Measurements from ENCODE around the gene CCNI.

GRCh38 chr4:77092975-77093374, 17.2 kb upstream of the CCNI start:
- TF ChIP-seq GABPB1 (CRISPR knock-in tag; IDR thresholded peaks at IDR 0.05) (no peak), MAX (CRISPR knock-in tag; IDR thresholded peaks at IDR 0.05) (no peak), ZBTB21 (CRISPR knock-in tag; IDR thresholded peaks at IDR 0.05; ENCODE audit: borderline replicate concordance) (no peak), NR2C2 (CRISPR knock-in tag; IDR thresholded peaks at IDR 0.05) (no peak), IRF2 (CRISPR knock-in tag; IDR thresholded peaks at IDR 0.05; ENCODE audit: borderline replicate concordance, low read depth) (no peak), ETV6 (CRISPR knock-in tag; IDR thresholded peaks at IDR 0.05) (no peak), SOX15 (CRISPR knock-in tag; IDR thresholded peaks at IDR 0.05) (no peak)
- TF ChIP-seq, protein P1, sequence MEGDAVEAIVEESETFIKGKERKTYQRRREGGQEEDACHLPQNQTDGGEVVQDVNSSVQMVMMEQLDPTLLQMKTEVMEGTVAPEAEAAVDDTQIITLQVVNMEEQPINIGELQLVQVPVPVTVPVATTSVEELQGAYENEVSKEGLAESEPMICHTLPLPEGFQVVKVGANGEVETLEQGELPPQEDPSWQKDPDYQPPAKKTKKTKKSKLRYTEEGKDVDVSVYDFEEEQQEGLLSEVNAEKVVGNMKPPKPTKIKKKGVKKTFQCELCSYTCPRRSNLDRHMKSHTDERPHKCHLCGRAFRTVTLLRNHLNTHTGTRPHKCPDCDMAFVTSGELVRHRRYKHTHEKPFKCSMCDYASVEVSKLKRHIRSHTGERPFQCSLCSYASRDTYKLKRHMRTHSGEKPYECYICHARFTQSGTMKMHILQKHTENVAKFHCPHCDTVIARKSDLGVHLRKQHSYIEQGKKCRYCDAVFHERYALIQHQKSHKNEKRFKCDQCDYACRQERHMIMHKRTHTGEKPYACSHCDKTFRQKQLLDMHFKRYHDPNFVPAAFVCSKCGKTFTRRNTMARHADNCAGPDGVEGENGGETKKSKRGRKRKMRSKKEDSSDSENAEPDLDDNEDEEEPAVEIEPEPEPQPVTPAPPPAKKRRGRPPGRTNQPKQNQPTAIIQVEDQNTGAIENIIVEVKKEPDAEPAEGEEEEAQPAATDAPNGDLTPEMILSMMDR (IDR thresholded peaks at IDR 0.05), result no peak
- TF ChIP-seq, protein P2, sequence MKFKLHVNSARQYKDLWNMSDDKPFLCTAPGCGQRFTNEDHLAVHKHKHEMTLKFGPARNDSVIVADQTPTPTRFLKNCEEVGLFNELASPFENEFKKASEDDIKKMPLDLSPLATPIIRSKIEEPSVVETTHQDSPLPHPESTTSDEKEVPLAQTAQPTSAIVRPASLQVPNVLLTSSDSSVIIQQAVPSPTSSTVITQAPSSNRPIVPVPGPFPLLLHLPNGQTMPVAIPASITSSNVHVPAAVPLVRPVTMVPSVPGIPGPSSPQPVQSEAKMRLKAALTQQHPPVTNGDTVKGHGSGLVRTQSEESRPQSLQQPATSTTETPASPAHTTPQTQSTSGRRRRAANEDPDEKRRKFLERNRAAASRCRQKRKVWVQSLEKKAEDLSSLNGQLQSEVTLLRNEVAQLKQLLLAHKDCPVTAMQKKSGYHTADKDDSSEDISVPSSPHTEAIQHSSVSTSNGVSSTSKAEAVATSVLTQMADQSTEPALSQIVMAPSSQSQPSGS (CRISPR knock-in tag; IDR thresholded peaks at IDR 0.05; ENCODE audit: borderline replicate concordance, low read depth), result no peak
